ENCODE data around the gene CHADL. TPM values are rescaled to one million over a fixed set of nuclear protein-coding genes. Genes with fewer than 3 reads are reported as not detected.

The CHADL gene
- total and polyA plus RNA-seq, 2 of the 8 experiments (the other 6 are each of a cell fraction or from before 2014, with no cell fraction given), result 0.78 to 1.4 TPM

- TF ChIP-seq CHD7 (IDR thresholded peaks at IDR 0.05; ENCODE audit: insufficient replicate concordance, low read length) (no peak), SRF (IDR thresholded peaks at IDR 0.05; ENCODE audit: low read depth, low read length) (no peak), NANOG (IDR thresholded peaks at IDR 0.05; ENCODE audit: insufficient read depth, low read depth, low read length, poor library complexity, severe bottlenecking) (no peak), RXRA (IDR thresholded peaks at IDR 0.05; ENCODE audit: insufficient read depth, low read depth, low read length) (no peak), TCF12 (IDR thresholded peaks at IDR 0.05; ENCODE audit: low read depth, low read length) (no peak), FOSL1 (IDR thresholded peaks at IDR 0.05; ENCODE audit: insufficient read depth, low read depth, low read length) (no peak), KDM5A (IDR thresholded peaks at IDR 0.05; ENCODE audit: low read length) (no peak), CHD2 (IDR thresholded peaks at IDR 0.05; ENCODE audit: low read length) (no peak), SP1 (IDR thresholded peaks at IDR 0.05; ENCODE audit: low read depth, low read length) (no peak)
- TF ChIP-seq, protein P1, sequence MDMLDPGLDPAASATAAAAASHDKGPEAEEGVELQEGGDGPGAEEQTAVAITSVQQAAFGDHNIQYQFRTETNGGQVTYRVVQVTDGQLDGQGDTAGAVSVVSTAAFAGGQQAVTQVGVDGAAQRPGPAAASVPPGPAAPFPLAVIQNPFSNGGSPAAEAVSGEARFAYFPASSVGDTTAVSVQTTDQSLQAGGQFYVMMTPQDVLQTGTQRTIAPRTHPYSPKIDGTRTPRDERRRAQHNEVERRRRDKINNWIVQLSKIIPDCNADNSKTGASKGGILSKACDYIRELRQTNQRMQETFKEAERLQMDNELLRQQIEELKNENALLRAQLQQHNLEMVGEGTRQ (IDR thresholded peaks at IDR 0.05; ENCODE audit: low read length), result no peak
Measured at GRCh38 chr22:41284465-41284864, 43.7 kb upstream of the CHADL start (continued).
